B cell (primary cell): ENCODE measurements around the gene LONP1. TPM values are rescaled to one million over a fixed set of nuclear protein-coding genes. Genes with fewer than 3 reads are reported as not detected.
"Not testable (repeated sequence)": the region's sequence is repeated elsewhere in the genome, so short reads cannot be mapped to it uniquely, and the experiment has no call there.

Experiments used
- ATAC-seq: fragments of 200-7000 bp; cut with Tn5 transposase; one replicate; pipeline ENCODE4 v1.10.0; 2021; ENCODE audit warnings: low read depth, mild to moderate bottlenecking, moderate number of reproducible peaks, moderate library complexity
- CTCF ChIA-PET: fragments of 350-600 bp; sonication (Branson Sonifier 250); formaldehyde crosslinking; loops from one replicate; lab custom pipeline; 2021; ENCODE audit warnings: antibody characterized with exemption, inconsistent platforms; lab: Charles Lee
- POLR2A ChIA-PET: fragments of 350-600 bp; sonication (Branson Sonifier 250); formaldehyde crosslinking; loops from one replicate; lab custom pipeline; 2021; ENCODE audit warnings: antibody characterized with exemption; lab: Charles Lee
- DNase-seq: peaks from one replicate; pipeline ENCODE4 v3.0.0; 2013
- H2AFZ ChIP-seq: 2 replicates; pipeline ENCODE4 v1.6.1; 2012; ENCODE audit warnings: mild to moderate bottlenecking, low read depth, low read length; ENCODE audit not compliant: insufficient read depth, poor library complexity, severe bottlenecking
- H3K27ac ChIP-seq, 2 donors: 1 replicate in 1 of 2; 2 replicates in 1 of 2; pipeline ENCODE4 v1.5.1; 2012 to 2013; ENCODE audit warnings: low read length in 2 of 2, mild to moderate bottlenecking in 2 of 2, moderate library complexity in 1 of 2
- H3K27me3 ChIP-seq, 4 experiments: fragments of 200-600 bp in 1 of 4; sonication (generic) in 1 of 4; replicated peaks in 1 of 4; 1 replicate in 2 of 4; 2 replicates in 2 of 4; pipeline versions ENCODE4 v1.6.1 to v1.7.0; 2013 to 2016; ENCODE audit warnings: low read length in 3 of 4, mild to moderate bottlenecking in 2 of 4, mixed read lengths in 1 of 4, moderate library complexity in 1 of 4; ENCODE audit not compliant: insufficient read depth in 4 of 4, control insufficient read depth in 3 of 4; ENCODE audit errors: control extremely low read depth in 1 of 4
- H3K36me3 ChIP-seq, 2 experiments: replicated peaks in 1 of 2; 1 replicate in 1 of 2; 2 replicates in 1 of 2; pipeline versions ENCODE4 v1.6.1 to v1.7.1; 2013; ENCODE audit warnings: low read length in 1 of 2; ENCODE audit not compliant: insufficient read depth in 2 of 2, control insufficient read depth in 1 of 2; ENCODE audit errors: control extremely low read depth in 1 of 2, extremely low read depth in 1 of 2
- H3K4me1 ChIP-seq, 2 donors: fragments of 200-600 bp in 1 of 2; sonication (generic) in 1 of 2; 1 replicate in 1 of 2; 2 replicates in 1 of 2; pipeline versions ENCODE4 v1.5.1 to v1.6.1; 2013 to 2017; ENCODE audit warnings: low read length in 2 of 2; ENCODE audit not compliant: control insufficient read depth in 2 of 2, insufficient read depth in 2 of 2
- H3K4me2 ChIP-seq: replicated peaks from 2 replicates; pipeline ENCODE3; 2012; ENCODE audit warnings: mild to moderate bottlenecking, low read depth, low read length; ENCODE audit not compliant: poor library complexity, severe bottlenecking
- H3K4me3 ChIP-seq, 5 experiments: fragments of 200-600 bp in 1 of 5; sonication (generic) in 1 of 5; 1 replicate in 3 of 5; 2 replicates in 2 of 5; pipeline versions ENCODE4 v1.5.1 to v1.7.0; 2011 to 2016; ENCODE audit warnings: low read length in 4 of 5, mild to moderate bottlenecking in 4 of 5, low read depth in 2 of 5, control low read depth in 1 of 5, moderate library complexity in 1 of 5; ENCODE audit not compliant: insufficient read depth in 1 of 5; ENCODE audit errors: control extremely low read depth in 1 of 5, extremely low read depth in 1 of 5
- H3K79me2 ChIP-seq: fragments of 200-600 bp; sonication (generic); one replicate; pipeline ENCODE4 v1.6.0; 2016; ENCODE audit warnings: low read length; ENCODE audit not compliant: control insufficient read depth, insufficient read depth
- H3K9ac ChIP-seq: fragments of 200-600 bp; sonication (generic); 2 replicates; pipeline ENCODE4 v1.6.1; 2017; ENCODE audit warnings: mild to moderate bottlenecking, low read length, moderate library complexity
- H3K9me3 ChIP-seq, 3 donors: one replicate each; pipeline versions ENCODE4 v1.6.1 to v1.7.1; 2013; ENCODE audit warnings: low read length in 2 of 3; ENCODE audit not compliant: control insufficient read depth in 2 of 3, insufficient read depth in 1 of 3; ENCODE audit errors: control extremely low read depth in 1 of 3
- H4K20me1 ChIP-seq: 2 replicates; pipeline ENCODE4 v1.6.0; 2012; ENCODE audit warnings: mild to moderate bottlenecking, low read length; ENCODE audit not compliant: insufficient read depth, control insufficient read depth, poor library complexity, severe bottlenecking
- H3K27ac Mint-ChIP-seq: one replicate; pipeline ENCODE4 v1.8.0; 2021; ENCODE audit warnings: mixed read lengths
- H3K27me3 Mint-ChIP-seq: one replicate; pipeline ENCODE4 v1.8.0; 2021; ENCODE audit warnings: mixed read lengths
- H3K4me1 Mint-ChIP-seq: one replicate; pipeline ENCODE4 v1.8.0; 2021; ENCODE audit warnings: mixed read lengths
- H3K4me3 Mint-ChIP-seq: one replicate; pipeline ENCODE4 v1.8.0; 2021; ENCODE audit warnings: mixed read lengths
- H3K9me3 Mint-ChIP-seq: one replicate; pipeline ENCODE4 v1.8.0; 2022; ENCODE audit warnings: mixed read lengths; ENCODE audit not compliant: insufficient read depth
- EZH2 ChIP-seq: IDR thresholded peaks from 2 replicates; pipeline ENCODE4 v1.6.1; 2012; ENCODE audit warnings: borderline replicate concordance, low read depth, mild to moderate bottlenecking, moderate library complexity, low read length; ENCODE audit not compliant: insufficient read depth, poor library complexity, severe bottlenecking
- WGBS: methylation state at CpG from one replicate; pipeline ENCODE4 v1.1.5; 2013; ENCODE audit warnings: missing lambda C conversion rate; ENCODE audit not compliant: insufficient coverage; 5-methylcytosine and 5-hydroxymethylcytosine counted together
- intact Hi-C: fragments of 100-400 bp; cut with micrococcal nuclease; formaldehyde crosslinking; loops from one replicate; pipeline ENCODE4 v1.10.0; 2022
- polyA plus RNA-seq: library from polyadenylated mRNA; depleted of rRNA; stranded (reverse); fragments of >200 nt; gene quantifications from 2 replicates; pipeline ENCODE4 v1.2.3, GENCODE V29; 2012
- total RNA-seq, 2 donors: library from RNA; stranded (reverse); fragments of 120-200 nt in 1 of 2; gene quantifications; 1 replicate in 1 of 2; 2 replicates in 1 of 2; pipeline versions ENCODE4 v1.2.3 to v1.2.4, GENCODE V29; 2013 to 2022
- TF ChIP-seq, protein P1 (sequence below): fragments of 200-600 bp; IDR thresholded peaks from one replicate; pipeline ENCODE4 v1.8.0; 2022; ENCODE audit warnings: antibody characterized with exemption, mild to moderate bottlenecking

Gene LONP1
- total and polyA plus RNA-seq, 2 donors (not counting 1 experiment from before 2014, with no cell fraction given) = 60.1 to 67.2 TPM

DNA sequence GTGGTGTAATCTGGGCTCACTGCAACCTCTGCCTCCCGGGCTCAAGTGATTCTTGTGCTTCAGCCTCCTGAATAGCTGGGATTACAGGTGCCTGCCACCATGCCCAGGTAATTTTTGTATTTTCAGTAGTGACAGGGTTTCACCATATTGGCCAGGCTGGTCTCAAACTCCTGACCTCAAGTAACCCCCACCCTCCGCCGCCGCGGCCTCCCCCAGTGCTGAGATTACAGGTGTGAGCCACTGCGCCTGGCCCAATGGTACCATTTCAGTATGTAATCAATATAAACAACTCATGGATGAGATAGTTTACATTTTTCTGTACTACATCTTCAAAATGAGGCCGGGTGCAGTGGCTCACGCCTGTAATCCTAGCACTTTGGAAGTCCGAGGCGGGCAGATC lies 25.1 kb upstream of the LONP1 start:
- H2AFZ ChIP-seq, ATAC-seq, H3K4me3 ChIP-seq, H3K27me3 Mint-ChIP-seq, CTCF ChIA-PET, POLR2A ChIA-PET, H3K4me1 Mint-ChIP-seq, H3K4me1 ChIP-seq, H3K27ac ChIP-seq, H3K9ac ChIP-seq, H4K20me1 ChIP-seq, DNase-seq, H3K4me3 Mint-ChIP-seq, H3K9me3 ChIP-seq, intact Hi-C loops, H3K36me3 ChIP-seq, H3K9me3 Mint-ChIP-seq, H3K27ac Mint-ChIP-seq, H3K27me3 ChIP-seq, H3K79me2 ChIP-seq, H3K4me2 ChIP-seq: not testable (repeated sequence)
- WGBS = 92% methylated on average over 5 of the region's 10 CpGs

DNA sequence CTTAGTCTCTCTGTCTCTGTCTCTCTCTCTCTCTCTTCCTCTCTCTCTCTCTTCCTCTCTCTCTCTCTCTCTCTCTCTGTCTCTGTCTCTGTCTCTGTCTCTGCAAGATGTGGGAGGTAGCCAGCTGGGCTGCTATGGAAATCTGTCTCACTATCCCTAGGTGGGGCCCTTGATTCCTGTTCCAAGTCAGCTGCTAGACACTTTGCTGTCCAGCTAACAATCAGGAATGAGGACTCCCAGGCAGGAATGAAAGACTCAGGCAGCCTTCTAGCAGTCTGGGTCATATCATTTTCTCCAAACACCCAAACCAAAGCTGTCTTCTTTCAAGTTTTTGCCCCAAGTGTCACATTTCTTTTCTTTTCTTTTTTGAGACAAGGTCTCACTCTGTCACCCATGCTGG lies 23.7 kb upstream of the LONP1 start:
- H4K20me1 ChIP-seq = no peaks in the 10 kb centered on the region
- H3K27me3 ChIP-seq = peaks cover 0 to 4% (median 1%) of the 10 kb centered on the region in 4 experiments
- POLR2A ChIA-PET = no interaction called here
- no peak overlapping the region for H3K27ac ChIP-seq
- no peak overlapping the region for H3K4me3 Mint-ChIP-seq
- H3K9ac ChIP-seq = no peak overlapping the region
- no peaks in the 10 kb centered on the region for H3K4me1 Mint-ChIP-seq
- no peaks in the 10 kb centered on the region for H3K9me3 Mint-ChIP-seq
- DNase-seq = no peak
- CTCF ChIA-PET = no interaction called here
- ATAC-seq = no peak
- intact Hi-C loops = no loop called here
- no peaks in the 10 kb centered on the region for H3K36me3 ChIP-seq
- peaks cover 0 to 8% (median 4%) of the 10 kb centered on the region in 3 donors for H3K9me3 ChIP-seq
- no peaks in the 10 kb centered on the region for H3K4me1 ChIP-seq
- no peaks in the 10 kb centered on the region for H3K27me3 Mint-ChIP-seq
- H2AFZ ChIP-seq = no peak overlapping the region
- H3K4me2 ChIP-seq = no peak overlapping the region
- TF ChIP-seq, protein P1, sequence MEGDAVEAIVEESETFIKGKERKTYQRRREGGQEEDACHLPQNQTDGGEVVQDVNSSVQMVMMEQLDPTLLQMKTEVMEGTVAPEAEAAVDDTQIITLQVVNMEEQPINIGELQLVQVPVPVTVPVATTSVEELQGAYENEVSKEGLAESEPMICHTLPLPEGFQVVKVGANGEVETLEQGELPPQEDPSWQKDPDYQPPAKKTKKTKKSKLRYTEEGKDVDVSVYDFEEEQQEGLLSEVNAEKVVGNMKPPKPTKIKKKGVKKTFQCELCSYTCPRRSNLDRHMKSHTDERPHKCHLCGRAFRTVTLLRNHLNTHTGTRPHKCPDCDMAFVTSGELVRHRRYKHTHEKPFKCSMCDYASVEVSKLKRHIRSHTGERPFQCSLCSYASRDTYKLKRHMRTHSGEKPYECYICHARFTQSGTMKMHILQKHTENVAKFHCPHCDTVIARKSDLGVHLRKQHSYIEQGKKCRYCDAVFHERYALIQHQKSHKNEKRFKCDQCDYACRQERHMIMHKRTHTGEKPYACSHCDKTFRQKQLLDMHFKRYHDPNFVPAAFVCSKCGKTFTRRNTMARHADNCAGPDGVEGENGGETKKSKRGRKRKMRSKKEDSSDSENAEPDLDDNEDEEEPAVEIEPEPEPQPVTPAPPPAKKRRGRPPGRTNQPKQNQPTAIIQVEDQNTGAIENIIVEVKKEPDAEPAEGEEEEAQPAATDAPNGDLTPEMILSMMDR = no peak
- no peak for TF ChIP-seq EZH2
- H3K27ac Mint-ChIP-seq = no peak overlapping the region
- no peaks in the 10 kb centered on the region for H3K79me2 ChIP-seq
- H3K4me3 ChIP-seq = no peak overlapping the region
